ENCODE measurements around the gene ZNF518A. TPM values are rescaled to one million over a fixed set of nuclear protein-coding genes. Genes with fewer than 3 reads are reported as not detected.

The ZNF518A gene
- total and polyA plus RNA-seq, 2 of the 13 experiments (the other 11 are each of a cell fraction or from before 2014, with no cell fraction given), result 21.7 to 37.1 TPM

DNA sequence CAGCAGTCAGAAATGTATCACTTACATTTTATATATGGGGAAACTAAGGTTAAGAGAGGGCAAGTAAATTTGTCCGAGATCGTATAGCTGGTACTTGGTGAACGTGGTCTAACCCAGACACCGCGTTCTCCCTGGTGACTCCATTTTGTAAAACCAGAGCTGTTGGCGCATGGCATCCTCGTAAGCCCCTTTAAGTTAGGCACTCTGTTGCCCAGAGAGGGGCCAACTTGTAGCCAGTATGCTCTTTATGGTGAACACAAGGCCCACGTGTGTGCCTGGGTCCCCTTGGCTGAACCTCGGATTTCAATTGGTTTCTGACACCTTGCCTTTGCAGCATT, 39.7 kb upstream of the ZNF518A start:
- Histone ChIP-seq H3K4me1 (ENCODE audit: insufficient read depth, low read length) (peaks cover 60% of the 10 kb centered on the region), H3K4me3 (replicated peaks in 1 of 3; ENCODE audit: insufficient read depth in 1 of 3, low read depth in 2 of 3, low read length in 3 of 3) (peak overlapping the region in 2 of 3 experiments; percentile 31 to 90; a peak in 4 of 6 replicates), H2AFZ (ENCODE audit: low read length) (no peak overlapping the region), H3K36me3 (replicated peaks in 1 of 2; ENCODE audit: control insufficient read depth in 1 of 2, insufficient read depth in 2 of 2, low read length in 2 of 2) (no peaks in the 10 kb centered on the region), H3K9ac (ENCODE audit: insufficient read depth, low read depth, low read length) (peak overlapping the region; percentile 92), H3K4me2 (ENCODE audit: low read depth, low read length) (peak overlapping the region; percentile 92), H3K9me3 (ENCODE audit: low read length) (no peaks in the 10 kb centered on the region), H3K27ac (ENCODE audit: extremely low read length, insufficient read depth, low read length) (peak overlapping the region; percentile 100), H4K20me1 (ENCODE audit: insufficient read depth, low read length) (no peaks in the 10 kb centered on the region), H3K79me2 (ENCODE audit: insufficient read depth, low read length) (no peaks in the 10 kb centered on the region), H3K27me3 (ENCODE audit: control insufficient read depth in 1 of 2, insufficient read depth in 2 of 2, low read length in 2 of 2) (no peaks in the 10 kb centered on the region; a peak in 1 of 5 replicates)
- BruUV-seq (replicated peaks), result TSS peak; percentile 92
- FAIRE-seq (no peak), ATAC-seq (no peak), DNase-seq (ENCODE audit: low spot score) (no peak)
- CTCF ChIA-PET (ENCODE audit: low intra/inter-chr PET ratio, low total read pairs), result no interaction called here
- intact Hi-C loops (cut with micrococcal nuclease; ENCODE audit: unreplicated experiment), result loop anchor here (1.0 to 5.0 kb wide), 2 partner anchors 40 to 43 kb away; partner anchors contain the start of gene ZNF518A
- POLR2A ChIA-PET, result interaction anchor here (0.8 to 3.3 kb wide), 10 partner anchors 28 to 69 kb away, joined by 3 to 325 read pairs (median 6); partner anchors contain the start of genes CCNJ and ZNF518A
- in situ Hi-C loops (cut with HindIII; ENCODE audit: extremely low pct_ligation_motif_present, low pct_unique_long_range_greater_than_20kb), result loop anchor here (5.0 kb wide), 1 partner anchor 37 kb away; no protein-coding TSS in a partner anchor
- 82% methylated on average over 9 of the region's 9 CpGs for WGBS (ENCODE audit: low lambda C conversion rate)
- TF ChIP-seq, protein P1, sequence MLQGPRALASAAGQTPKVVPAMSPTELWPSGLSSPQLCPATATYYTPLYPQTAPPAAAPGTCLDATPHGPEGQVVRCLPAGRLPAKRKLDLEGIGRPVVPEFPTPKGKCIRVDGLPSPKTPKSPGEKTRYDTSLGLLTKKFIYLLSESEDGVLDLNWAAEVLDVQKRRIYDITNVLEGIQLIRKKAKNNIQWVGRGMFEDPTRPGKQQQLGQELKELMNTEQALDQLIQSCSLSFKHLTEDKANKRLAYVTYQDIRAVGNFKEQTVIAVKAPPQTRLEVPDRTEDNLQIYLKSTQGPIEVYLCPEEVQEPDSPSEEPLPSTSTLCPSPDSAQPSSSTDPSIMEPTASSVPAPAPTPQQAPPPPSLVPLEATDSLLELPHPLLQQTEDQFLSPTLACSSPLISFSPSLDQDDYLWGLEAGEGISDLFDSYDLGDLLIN (CRISPR knock-in tag; IDR thresholded peaks at IDR 0.05; ENCODE audit: borderline replicate concordance), result no peak
- no peak for TF ChIP-seq GZF1 (CRISPR knock-in tag; IDR thresholded peaks at IDR 0.05)
- TF ChIP-seq ZNF563 (CRISPR knock-in tag; IDR thresholded peaks at IDR 0.05), result 0 out of 2 replicates have a peak, but pooled peaks have one; percentile 1
- peak; percentile 65; the same call in 1 of the 2 replicates for TF ChIP-seq SMAD9 (CRISPR knock-in tag; IDR thresholded peaks at IDR 0.05)
- TF ChIP-seq ZSCAN20 (CRISPR knock-in tag; IDR thresholded peaks at IDR 0.05; ENCODE audit: borderline replicate concordance), result no peak
- no peak for TF ChIP-seq ZNF382 (CRISPR knock-in tag; IDR thresholded peaks at IDR 0.05; ENCODE audit: borderline replicate concordance)
- 0 out of 2 replicates have a peak, but pooled peaks have one; percentile 5 for TF ChIP-seq AHR (CRISPR knock-in tag; IDR thresholded peaks at IDR 0.05)
- TF ChIP-seq ZNF569 (CRISPR knock-in tag; IDR thresholded peaks at IDR 0.05; ENCODE audit: borderline replicate concordance), result peak; percentile 8; the same call in 1 of the 2 replicates
- TF ChIP-seq ZFP91 (CRISPR knock-in tag; IDR thresholded peaks at IDR 0.05; ENCODE audit: borderline replicate concordance), result peak; percentile 24; the same call in 1 of the 2 replicates
- no peak for TF ChIP-seq KLF16 (CRISPR knock-in tag; IDR thresholded peaks at IDR 0.05)
- TF ChIP-seq DMTF1 (CRISPR knock-in tag; IDR thresholded peaks at IDR 0.05), result no peak
- TF ChIP-seq ZNF883 (CRISPR knock-in tag; IDR thresholded peaks at IDR 0.05; ENCODE audit: not compliant biosample characterization), result no peak
- TF ChIP-seq MBD4 (IDR thresholded peaks at IDR 0.05; ENCODE audit: borderline replicate concordance, low read length), result no peak
- 0 out of 2 replicates have a peak, but pooled peaks have one; percentile 17 for TF ChIP-seq ZBTB4 (CRISPR knock-in tag; IDR thresholded peaks at IDR 0.05; ENCODE audit: borderline replicate concordance)
- TF ChIP-seq JUND (CRISPR knock-in tag; IDR thresholded peaks at IDR 0.05), result no peak
